Peyer's patch (tissue), 4 donors: ENCODE results near the gene RNPEP. TPM values are rescaled to one million over a fixed set of nuclear protein-coding genes. Genes with fewer than 3 reads are reported as not detected.

Experiments
- DNase-seq, 3 donors: peaks; one replicate each; pipeline ENCODE4 v3.0.0-alpha.2; 2017 to 2019
- H3K27ac ChIP-seq, 4 donors: fragments of 200-600 bp; sonication (generic); one replicate each; pipeline ENCODE4 v1.5.1; 2016 to 2019
- H3K27me3 ChIP-seq, 2 donors: fragments of 200-600 bp; sonication (generic); one replicate each; pipeline ENCODE4 v1.5.1; 2019
- H3K36me3 ChIP-seq, 3 donors: fragments of 200-600 bp; sonication (generic); one replicate each; pipeline ENCODE4 v1.5.1; 2016 to 2019
- H3K4me1 ChIP-seq, 4 donors: fragments of 200-600 bp; sonication (generic); one replicate each; pipeline ENCODE4 v1.5.1; 2016 to 2019
- H3K4me3 ChIP-seq, 4 donors: fragments of 200-600 bp; sonication (generic); 1 replicate in 3 of 4; 2 replicates in 1 of 4; pipeline ENCODE4 v1.5.1; 2016 to 2019; ENCODE audit warnings: mild to moderate bottlenecking in 1 of 4
- H3K9me3 ChIP-seq, 4 donors: fragments of 200-600 bp; sonication (generic); one replicate each; pipeline ENCODE4 v1.5.1; 2016 to 2019; ENCODE audit warnings: mild to moderate bottlenecking in 1 of 4
- POLR2A ChIP-seq, 2 donors: fragments of 450-650 bp; IDR thresholded peaks; one replicate each; pipeline ENCODE4 v1.5.1; 2017; ENCODE audit warnings: antibody characterized with exemption in 2 of 2, mild to moderate bottlenecking in 2 of 2, moderate library complexity in 2 of 2
- total RNA-seq, 4 donors: library from RNA; depleted of rRNA; stranded (reverse); fragments of >200 nt; gene quantifications; one replicate each; pipeline ENCODE4 v1.1.0, GENCODE V29; 2016
- TF ChIP-seq, protein P1 (sequence below), 6 experiments: fragments of 450-650 bp in 4 of 6; fragments of 200-600 bp in 2 of 6; sonication (generic) in 1 of 6; IDR thresholded peaks; one replicate each; pipeline ENCODE4 v1.5.1; 2017 to 2019; ENCODE audit warnings: antibody characterized with exemption in 6 of 6, mild to moderate bottlenecking in 3 of 6, moderate library complexity in 1 of 6

RNPEP gene, protein sequence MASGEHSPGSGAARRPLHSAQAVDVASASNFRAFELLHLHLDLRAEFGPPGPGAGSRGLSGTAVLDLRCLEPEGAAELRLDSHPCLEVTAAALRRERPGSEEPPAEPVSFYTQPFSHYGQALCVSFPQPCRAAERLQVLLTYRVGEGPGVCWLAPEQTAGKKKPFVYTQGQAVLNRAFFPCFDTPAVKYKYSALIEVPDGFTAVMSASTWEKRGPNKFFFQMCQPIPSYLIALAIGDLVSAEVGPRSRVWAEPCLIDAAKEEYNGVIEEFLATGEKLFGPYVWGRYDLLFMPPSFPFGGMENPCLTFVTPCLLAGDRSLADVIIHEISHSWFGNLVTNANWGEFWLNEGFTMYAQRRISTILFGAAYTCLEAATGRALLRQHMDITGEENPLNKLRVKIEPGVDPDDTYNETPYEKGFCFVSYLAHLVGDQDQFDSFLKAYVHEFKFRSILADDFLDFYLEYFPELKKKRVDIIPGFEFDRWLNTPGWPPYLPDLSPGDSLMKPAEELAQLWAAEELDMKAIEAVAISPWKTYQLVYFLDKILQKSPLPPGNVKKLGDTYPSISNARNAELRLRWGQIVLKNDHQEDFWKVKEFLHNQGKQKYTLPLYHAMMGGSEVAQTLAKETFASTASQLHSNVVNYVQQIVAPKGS
- 100 to 1,000 TPM; 165 to 257 (median 204) TPM for total RNA-seq

GRCh38 chr1:201982623-201983379 is at the start of gene RNPEP:
RNPEP (plus strand) TSS chr1:201982648; CDS start chr1:201982667, 19 bp downstream.
- H3K27me3 ChIP-seq: no peaks in the 10 kb centered on the region
- peaks cover 0 to 13% (median 0%) of the 10 kb centered on the region in 4 donors for H3K4me1 ChIP-seq
- no peaks in the 10 kb centered on the region for H3K36me3 ChIP-seq
- no peaks in the 10 kb centered on the region for H3K9me3 ChIP-seq
- H3K27ac ChIP-seq: peak within 1 kb of the TSS; percentile 93 to 99 (median 97)
- peak in 2 of 3 donors; percentile 57 to 89 for DNase-seq
- peak; percentile 75 to 76 for TF ChIP-seq POLR2A (IDR thresholded peaks at IDR 0.05)
- TF ChIP-seq, protein P1, sequence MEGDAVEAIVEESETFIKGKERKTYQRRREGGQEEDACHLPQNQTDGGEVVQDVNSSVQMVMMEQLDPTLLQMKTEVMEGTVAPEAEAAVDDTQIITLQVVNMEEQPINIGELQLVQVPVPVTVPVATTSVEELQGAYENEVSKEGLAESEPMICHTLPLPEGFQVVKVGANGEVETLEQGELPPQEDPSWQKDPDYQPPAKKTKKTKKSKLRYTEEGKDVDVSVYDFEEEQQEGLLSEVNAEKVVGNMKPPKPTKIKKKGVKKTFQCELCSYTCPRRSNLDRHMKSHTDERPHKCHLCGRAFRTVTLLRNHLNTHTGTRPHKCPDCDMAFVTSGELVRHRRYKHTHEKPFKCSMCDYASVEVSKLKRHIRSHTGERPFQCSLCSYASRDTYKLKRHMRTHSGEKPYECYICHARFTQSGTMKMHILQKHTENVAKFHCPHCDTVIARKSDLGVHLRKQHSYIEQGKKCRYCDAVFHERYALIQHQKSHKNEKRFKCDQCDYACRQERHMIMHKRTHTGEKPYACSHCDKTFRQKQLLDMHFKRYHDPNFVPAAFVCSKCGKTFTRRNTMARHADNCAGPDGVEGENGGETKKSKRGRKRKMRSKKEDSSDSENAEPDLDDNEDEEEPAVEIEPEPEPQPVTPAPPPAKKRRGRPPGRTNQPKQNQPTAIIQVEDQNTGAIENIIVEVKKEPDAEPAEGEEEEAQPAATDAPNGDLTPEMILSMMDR (IDR thresholded peaks at IDR 0.05): peak in 4 of 6 experiments; percentile 12 to 22 (median 17)
- peak within 1 kb of the TSS; percentile 96 to 98 (median 98) for H3K4me3 ChIP-seq

DNA sequence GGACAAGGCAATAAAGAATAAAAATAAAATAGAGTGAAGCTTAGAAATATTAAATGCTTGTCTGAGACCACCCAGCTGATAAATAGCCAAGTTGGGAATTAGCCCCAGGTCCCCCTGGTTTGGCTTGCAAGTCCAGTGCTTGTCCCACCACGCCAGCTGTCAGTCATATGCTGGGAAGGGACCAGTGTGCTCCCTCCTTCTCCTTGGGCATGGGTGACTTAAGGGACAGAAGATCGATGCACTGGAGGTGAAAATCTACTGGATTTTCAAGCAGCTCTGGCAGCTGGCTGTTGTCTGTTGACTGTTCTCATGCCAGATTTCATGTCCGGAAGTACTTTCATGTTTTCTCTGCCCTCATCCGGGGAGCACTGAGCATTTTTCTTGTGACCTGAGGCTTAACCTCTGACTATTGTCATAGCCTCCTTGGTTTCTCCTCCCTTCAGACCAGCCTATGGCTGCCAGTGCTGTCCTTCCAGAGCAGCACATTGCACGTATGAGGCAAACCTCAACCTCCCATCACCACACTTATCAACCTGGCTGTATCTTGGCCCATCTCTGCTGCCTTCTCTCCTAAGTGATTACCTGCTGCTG is 48.5 kb upstream of the RNPEP start:
- H3K27me3 ChIP-seq: no peaks in the 10 kb centered on the region
- H3K27ac ChIP-seq: peak overlapping the region in 1 of 4 donors; percentile 45
- DNase-seq: no peak
- TF ChIP-seq, protein P1 (IDR thresholded peaks at IDR 0.05): no peak
- no peak for TF ChIP-seq POLR2A (IDR thresholded peaks at IDR 0.05)
- no peaks in the 10 kb centered on the region for H3K9me3 ChIP-seq
- H3K36me3 ChIP-seq: no peaks in the 10 kb centered on the region
- no peaks in the 10 kb centered on the region for H3K4me1 ChIP-seq
- no peak overlapping the region for H3K4me3 ChIP-seq

- Histone ChIP-seq H3K4me3 (no peak overlapping the region), H3K27me3 (no peaks in the 10 kb centered on the region), H3K9me3 (no peaks in the 10 kb centered on the region), H3K36me3 (no peaks in the 10 kb centered on the region), H3K27ac (peak overlapping the region in 3 of 4 donors; percentile 31 to 81 (median 50)), H3K4me1 (no peaks in the 10 kb centered on the region)
- TF ChIP-seq POLR2A (IDR thresholded peaks at IDR 0.05): no peak
- TF ChIP-seq, protein P1 (IDR thresholded peaks at IDR 0.05): no peak
- DNase-seq: no peak
Measured at GRCh38 chr1:201937624-201938213, 44.7 kb upstream of the RNPEP start.

DNA sequence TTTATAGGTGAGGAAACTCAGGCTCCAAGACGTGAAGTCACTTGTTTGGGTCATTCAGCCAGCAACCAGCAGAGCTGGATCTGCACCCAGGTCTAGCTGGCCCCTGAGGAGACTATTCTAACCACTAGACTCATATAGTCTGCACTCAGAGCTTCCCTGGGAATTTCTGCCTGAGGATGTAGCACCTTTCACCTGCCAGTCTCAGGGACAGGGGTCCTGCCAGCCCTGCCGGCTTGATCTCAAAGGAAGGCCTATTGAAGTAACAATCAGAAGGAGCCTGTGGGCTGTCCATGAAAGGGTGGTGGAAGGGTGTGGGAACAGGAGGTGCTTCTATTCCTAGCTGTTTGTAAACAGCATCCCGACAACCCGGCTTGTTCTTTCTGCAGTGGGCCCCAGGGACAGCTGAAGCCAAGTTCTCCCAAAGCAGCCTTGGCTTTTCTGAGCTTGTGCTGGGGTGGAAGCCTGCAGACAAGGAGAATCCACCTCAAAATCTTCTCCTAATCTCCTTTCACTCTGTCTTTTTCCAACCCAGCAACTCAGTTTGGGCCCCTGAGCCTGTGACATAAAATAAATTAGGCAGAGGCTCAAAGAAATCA is 43.9 kb upstream of the RNPEP start:
- peak overlapping the region in 3 of 4 donors; percentile 31 to 81 (median 50) for H3K27ac ChIP-seq

More for the DNA sequence above, 43.9 kb upstream of the RNPEP start:
- H3K36me3 ChIP-seq: no peaks in the 10 kb centered on the region
- no peak for TF ChIP-seq POLR2A (IDR thresholded peaks at IDR 0.05)
- TF ChIP-seq, protein P1 (IDR thresholded peaks at IDR 0.05): no peak
- no peaks in the 10 kb centered on the region for H3K27me3 ChIP-seq
- no peak for DNase-seq
- no peaks in the 10 kb centered on the region for H3K4me1 ChIP-seq
- H3K4me3 ChIP-seq: no peak overlapping the region
- H3K9me3 ChIP-seq: no peaks in the 10 kb centered on the region
